ENCODE data around the gene CFAP46.
"Not testable (repeated sequence)": the region's sequence is repeated elsewhere in the genome, so short reads cannot be mapped to it uniquely, and the experiment has no call there.

The CFAP46 gene

GRCh38 chr10:132970641-132971438, 28.5 kb upstream of the CFAP46 start:
- Histone ChIP-seq H3K27me3 (peaks cover 82% of the 10 kb centered on the region), H3K4me3 (ENCODE audit: low read depth in 1 of 2, low read length in 1 of 2) (no peak overlapping the region), H3K9me3 (no peaks in the 10 kb centered on the region), H3K36me3 (no peaks in the 10 kb centered on the region), H3K27ac (no peak overlapping the region), H3K4me1 (ENCODE audit: control insufficient read depth in 1 of 2, insufficient read depth in 1 of 2, low read depth in 1 of 2, low read length in 1 of 2) (peaks cover 4 to 5% of the 10 kb centered on the region in 2 experiments)
- TF ChIP-seq CTCF (IDR thresholded peaks at IDR 0.05) = no peak

- no peaks in the 10 kb centered on the region for H3K36me3 ChIP-seq
- H3K27ac ChIP-seq = no peak overlapping the region
- H3K4me1 ChIP-seq (ENCODE audit: control insufficient read depth in 1 of 2, insufficient read depth in 1 of 2, low read depth in 1 of 2, low read length in 1 of 2) = peaks cover 4 to 5% of the 10 kb centered on the region in 2 experiments
- H3K27me3 ChIP-seq = peaks cover 92% of the 10 kb centered on the region
- H3K9me3 ChIP-seq = no peaks in the 10 kb centered on the region
- H3K4me3 ChIP-seq (ENCODE audit: low read depth in 1 of 2, low read length in 1 of 2) = no peak overlapping the region
- TF ChIP-seq CTCF (IDR thresholded peaks at IDR 0.05) = no peak
Observed at GRCh38 chr10:132967540-132967939, 25.2 kb upstream of the CFAP46 start.

- no peak for TF ChIP-seq CTCF (IDR thresholded peaks at IDR 0.05)
- Histone ChIP-seq H3K4me3 (ENCODE audit: low read depth in 1 of 2, low read length in 1 of 2) (no peak overlapping the region), H3K27me3 (peaks cover 92% of the 10 kb centered on the region), H3K36me3 (no peaks in the 10 kb centered on the region), H3K27ac (no peak overlapping the region), H3K4me1 (ENCODE audit: control insufficient read depth in 1 of 2, insufficient read depth in 1 of 2, low read depth in 1 of 2, low read length in 1 of 2) (peaks cover 4 to 10% of the 10 kb centered on the region in 2 experiments), H3K9me3 (no peaks in the 10 kb centered on the region)
Observed at GRCh38 chr10:132965411-132966057, 23.2 kb upstream of the CFAP46 start.

GRCh38 chr10:132964707-132965410, 22.5 kb upstream of the CFAP46 start:
- H3K27ac ChIP-seq; H3K4me3 ChIP-seq (ENCODE audit: low read depth in 1 of 2, low read length in 1 of 2); H3K9me3 ChIP-seq; H3K36me3 ChIP-seq: not testable (repeated sequence)
- H3K27me3 ChIP-seq = peaks cover 91% of the 10 kb centered on the region
- H3K4me1 ChIP-seq (ENCODE audit: control insufficient read depth in 1 of 2, insufficient read depth in 1 of 2, low read depth in 1 of 2, low read length in 1 of 2) = peaks cover 4 to 10% of the 10 kb centered on the region in 2 experiments

- H3K27ac ChIP-seq = no peak overlapping the region
- no peak overlapping the region for H3K4me3 ChIP-seq (ENCODE audit: low read depth in 1 of 2, low read length in 1 of 2)
- peaks cover 90% of the 10 kb centered on the region for H3K27me3 ChIP-seq
- H3K9me3 ChIP-seq = no peaks in the 10 kb centered on the region
- no peak for TF ChIP-seq CTCF (IDR thresholded peaks at IDR 0.05)
- H3K4me1 ChIP-seq (ENCODE audit: control insufficient read depth in 1 of 2, insufficient read depth in 1 of 2, low read depth in 1 of 2, low read length in 1 of 2) = peaks cover 4 to 10% of the 10 kb centered on the region in 2 experiments
- H3K36me3 ChIP-seq = no peaks in the 10 kb centered on the region
Observed at GRCh38 chr10:132964231-132964630, 21.9 kb upstream of the CFAP46 start.

Measured in neutrophil (primary cell).